Mucosa of descending colon (tissue), 3 donors: Measurements from ENCODE around the gene FBXO17. TPM values are rescaled to one million over a fixed set of nuclear protein-coding genes. Genes with fewer than 3 reads are reported as not detected.

Experiments used
- ATAC-seq: fragments of 200-7000 bp; cut with Tn5 transposase; one replicate; pipeline ENCODE4 v1.9.1; 2020; ENCODE audit warnings: mild to moderate bottlenecking, moderate library complexity
- DNase-seq, 3 donors: peaks; one replicate each; pipeline ENCODE4 v3.0.0-alpha.2; 2020
- H3K36me3 ChIP-seq: fragments of 200-600 bp; one replicate; pipeline ENCODE4 v1.8.0; 2021; ENCODE audit warnings: low read depth, mild to moderate bottlenecking
- H3K4me1 ChIP-seq: fragments of 200-600 bp; one replicate; pipeline ENCODE4 v1.8.0; 2021; ENCODE audit warnings: low read depth, mild to moderate bottlenecking
- H3K4me3 ChIP-seq: fragments of 200-600 bp; one replicate; pipeline ENCODE4 v1.8.0; 2021; ENCODE audit warnings: mild to moderate bottlenecking
- H3K9me3 ChIP-seq: fragments of 200-600 bp; one replicate; pipeline ENCODE4 v1.8.0; 2021; ENCODE audit warnings: mild to moderate bottlenecking
- intact Hi-C, 2 donors: fragments of 100-400 bp; cut with DNase I in 1 of 2; cut with micrococcal nuclease in 1 of 2; formaldehyde crosslinking; loops; one replicate each; pipeline versions ENCODE4 v1.11.0 to v1.11.1; 2022; cut with DNase I, micrococcal nuclease
- total RNA-seq, 3 donors: library from RNA; stranded (reverse); fragmentation: NEBNext Ultra II Directional in 2 of 3; extraction: Animal tissue kit (Norgen Biotek cat#: 25700) in 2 of 3; gene quantifications; one replicate each; pipeline versions ENCODE4 v1.2.1 to v1.2.4, GENCODE V29; 2021 to 2023
- TF ChIP-seq, protein P1 (sequence below): fragments of 200-600 bp; IDR thresholded peaks from one replicate; pipeline ENCODE4 v1.8.0; 2022; ENCODE audit warnings: antibody characterized with exemption, mild to moderate bottlenecking
- donor health status: DM: no; HTN: no; CAD: no; lungs with moderate emphysema.
- donor health status: DM: no; HTN: no; CAD: no.
- donor health status: DM: no; HTN: yes; CAD: no.

The FBXO17 gene
- total RNA-seq, 3 donors from 2014 or later, result 1.8 to 18.9 (median 1.9) TPM

- no peak overlapping the region for H3K4me3 ChIP-seq
- intact Hi-C loops, result no loop called here
- H3K9me3 ChIP-seq, result no peaks in the 10 kb centered on the region
- TF ChIP-seq, protein P1, sequence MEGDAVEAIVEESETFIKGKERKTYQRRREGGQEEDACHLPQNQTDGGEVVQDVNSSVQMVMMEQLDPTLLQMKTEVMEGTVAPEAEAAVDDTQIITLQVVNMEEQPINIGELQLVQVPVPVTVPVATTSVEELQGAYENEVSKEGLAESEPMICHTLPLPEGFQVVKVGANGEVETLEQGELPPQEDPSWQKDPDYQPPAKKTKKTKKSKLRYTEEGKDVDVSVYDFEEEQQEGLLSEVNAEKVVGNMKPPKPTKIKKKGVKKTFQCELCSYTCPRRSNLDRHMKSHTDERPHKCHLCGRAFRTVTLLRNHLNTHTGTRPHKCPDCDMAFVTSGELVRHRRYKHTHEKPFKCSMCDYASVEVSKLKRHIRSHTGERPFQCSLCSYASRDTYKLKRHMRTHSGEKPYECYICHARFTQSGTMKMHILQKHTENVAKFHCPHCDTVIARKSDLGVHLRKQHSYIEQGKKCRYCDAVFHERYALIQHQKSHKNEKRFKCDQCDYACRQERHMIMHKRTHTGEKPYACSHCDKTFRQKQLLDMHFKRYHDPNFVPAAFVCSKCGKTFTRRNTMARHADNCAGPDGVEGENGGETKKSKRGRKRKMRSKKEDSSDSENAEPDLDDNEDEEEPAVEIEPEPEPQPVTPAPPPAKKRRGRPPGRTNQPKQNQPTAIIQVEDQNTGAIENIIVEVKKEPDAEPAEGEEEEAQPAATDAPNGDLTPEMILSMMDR, result no peak
- ATAC-seq (no peak), DNase-seq (no peak)
- H3K4me1 ChIP-seq, result no peaks in the 10 kb centered on the region
- H3K36me3 ChIP-seq, result no peaks in the 10 kb centered on the region
Observed at GRCh38 chr19:38907670-38908069, 67.9 kb downstream of the FBXO17 start.

DNA sequence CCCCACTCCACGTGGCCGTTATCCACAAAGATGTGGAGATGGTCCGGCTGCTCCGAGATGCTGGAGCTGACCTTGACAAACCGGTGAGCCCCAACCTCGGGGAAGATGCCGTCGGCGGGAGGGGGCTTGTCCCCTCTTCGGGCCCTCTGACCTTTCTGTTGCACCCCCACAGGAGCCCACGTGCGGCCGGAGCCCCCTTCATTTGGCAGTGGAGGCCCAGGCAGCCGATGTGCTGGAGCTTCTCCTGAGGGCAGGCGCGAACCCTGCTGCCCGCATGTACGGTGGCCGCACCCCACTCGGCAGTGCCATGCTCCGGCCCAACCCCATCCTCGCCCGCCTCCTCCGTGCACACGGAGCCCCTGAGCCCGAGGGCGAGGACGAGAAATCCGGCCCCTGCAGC, 68.3 kb downstream of the FBXO17 start:
- intact Hi-C loops, result no loop called here
- DNase-seq, result no peak
- Histone ChIP-seq H3K36me3 (no peaks in the 10 kb centered on the region), H3K9me3 (no peaks in the 10 kb centered on the region), H3K4me1 (no peaks in the 10 kb centered on the region), H3K4me3 (no peak overlapping the region)
- TF ChIP-seq, protein P1, result no peak
- no peak for ATAC-seq

- Histone ChIP-seq H3K9me3 (no peaks in the 10 kb centered on the region), H3K36me3 (no peaks in the 10 kb centered on the region), H3K4me1 (peaks cover 7% of the 10 kb centered on the region), H3K4me3 (no peak overlapping the region)
- ATAC-seq (no peak), DNase-seq (no peak)
- TF ChIP-seq, protein P1, result no peak
- intact Hi-C loops, result no loop called here
Observed at GRCh38 chr19:38905620-38906019, 69.9 kb downstream of the FBXO17 start.

GRCh38 chr19:38904581-38905539, 70.7 kb downstream of the FBXO17 start:
- ATAC-seq (peak; percentile 30), DNase-seq (no peak)
- no peak overlapping the region for H3K4me3 ChIP-seq
- intact Hi-C loops, result no loop called here
- TF ChIP-seq, protein P1, result no peak
- no peaks in the 10 kb centered on the region for H3K36me3 ChIP-seq
- peaks cover 8% of the 10 kb centered on the region for H3K4me1 ChIP-seq
- H3K9me3 ChIP-seq, result no peaks in the 10 kb centered on the region

- DNase-seq (no peak), ATAC-seq (no peak)
- H3K4me1 ChIP-seq, result peaks cover 15% of the 10 kb centered on the region
- intact Hi-C loops, result no loop called here
- TF ChIP-seq, protein P1, result no peak
- no peaks in the 10 kb centered on the region for H3K9me3 ChIP-seq
- H3K36me3 ChIP-seq, result peaks cover 5% of the 10 kb centered on the region
- H3K4me3 ChIP-seq, result no peak overlapping the region
Observed at GRCh38 chr19:38901683-38902082, 73.9 kb downstream of the FBXO17 start.
